ENCODE measurements around the gene DGKD. TPM values are rescaled to one million over a fixed set of nuclear protein-coding genes. Genes with fewer than 3 reads are reported as not detected.

The DGKD gene
- total and polyA plus RNA-seq, 10 donors, result 21.9 to 120 (median 71.9) TPM

DNA sequence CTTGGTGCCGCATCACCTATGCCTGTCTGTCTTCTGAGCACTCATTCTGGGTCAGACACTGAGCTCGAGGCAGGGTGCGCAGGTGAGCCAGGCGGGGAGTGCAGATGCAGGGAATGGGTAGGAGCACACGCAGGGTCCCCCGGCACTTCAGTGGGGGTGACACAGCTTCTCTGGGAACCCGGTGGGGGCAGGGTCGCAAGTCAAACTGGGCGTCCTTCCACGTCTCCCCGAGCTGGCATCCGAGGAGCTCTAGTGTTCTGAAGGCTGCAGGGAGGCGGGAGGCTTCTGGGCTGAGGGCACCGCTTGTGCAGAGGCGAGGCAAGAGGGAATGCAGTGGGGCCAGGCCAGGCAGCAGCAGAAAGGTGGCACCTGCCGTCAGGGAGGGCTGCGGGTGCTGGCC is 86.0 kb downstream of the DGKD start:
- H3K27ac ChIP-seq, result no peak overlapping the region
- DNase-seq, result no peak
- TF ChIP-seq, protein P1, sequence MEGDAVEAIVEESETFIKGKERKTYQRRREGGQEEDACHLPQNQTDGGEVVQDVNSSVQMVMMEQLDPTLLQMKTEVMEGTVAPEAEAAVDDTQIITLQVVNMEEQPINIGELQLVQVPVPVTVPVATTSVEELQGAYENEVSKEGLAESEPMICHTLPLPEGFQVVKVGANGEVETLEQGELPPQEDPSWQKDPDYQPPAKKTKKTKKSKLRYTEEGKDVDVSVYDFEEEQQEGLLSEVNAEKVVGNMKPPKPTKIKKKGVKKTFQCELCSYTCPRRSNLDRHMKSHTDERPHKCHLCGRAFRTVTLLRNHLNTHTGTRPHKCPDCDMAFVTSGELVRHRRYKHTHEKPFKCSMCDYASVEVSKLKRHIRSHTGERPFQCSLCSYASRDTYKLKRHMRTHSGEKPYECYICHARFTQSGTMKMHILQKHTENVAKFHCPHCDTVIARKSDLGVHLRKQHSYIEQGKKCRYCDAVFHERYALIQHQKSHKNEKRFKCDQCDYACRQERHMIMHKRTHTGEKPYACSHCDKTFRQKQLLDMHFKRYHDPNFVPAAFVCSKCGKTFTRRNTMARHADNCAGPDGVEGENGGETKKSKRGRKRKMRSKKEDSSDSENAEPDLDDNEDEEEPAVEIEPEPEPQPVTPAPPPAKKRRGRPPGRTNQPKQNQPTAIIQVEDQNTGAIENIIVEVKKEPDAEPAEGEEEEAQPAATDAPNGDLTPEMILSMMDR (IDR thresholded peaks at IDR 0.05 in 8 of 11, conservative IDR thresholded peaks at IDR 0.05 in 3 of 11), result no peak
- TF ChIP-seq POLR2A (IDR thresholded peaks at IDR 0.05) (no peak), POLR2AphosphoS5 (IDR thresholded peaks at IDR 0.05) (no peak)
- peaks cover 0 to 100% (median 73%) of the 10 kb centered on the region in 6 donors for H3K36me3 ChIP-seq
- no peaks in the 10 kb centered on the region for H3K9me3 ChIP-seq
- H3K4me3 ChIP-seq, result no peak overlapping the region
- WGBS, 5 donors, result 93 to 98% (median 96%) methylated on average over 15 to 17 of the region's 17 CpGs
- no peaks in the 10 kb centered on the region for H3K27me3 ChIP-seq (replicated peaks in 1 of 7)
- intact Hi-C loops (cut with DNase I; ENCODE audit: low total_unique reads), result loop anchor here (5.0 to 10.0 kb wide), 2 partner anchors 33 to 156 kb away; no protein-coding TSS in a partner anchor
- peaks cover 0 to 27% (median 7%) of the 10 kb centered on the region in 6 donors for H3K4me1 ChIP-seq

GRCh38 chr2:233440714-233441113 is 86.4 kb downstream of the DGKD start:
- intact Hi-C loops (cut with DNase I; ENCODE audit: low total_unique reads), result loop anchor here (5.0 to 10.0 kb wide), 2 partner anchors 33 to 156 kb away; no protein-coding TSS in a partner anchor
- DNase-seq, result no peak
- no peaks in the 10 kb centered on the region for H3K27me3 ChIP-seq (replicated peaks in 1 of 7)
- 86 to 97% (median 93%) methylated on average over 9 of the region's 9 CpGs for WGBS, 5 donors
- peaks cover 0 to 25% (median 6%) of the 10 kb centered on the region in 6 donors for H3K4me1 ChIP-seq
- no peak overlapping the region for H3K27ac ChIP-seq
- H3K9me3 ChIP-seq, result no peaks in the 10 kb centered on the region
- TF ChIP-seq, protein P1 (IDR thresholded peaks at IDR 0.05 in 8 of 11, conservative IDR thresholded peaks at IDR 0.05 in 3 of 11), result no peak
- TF ChIP-seq POLR2AphosphoS5 (IDR thresholded peaks at IDR 0.05) (no peak), POLR2A (IDR thresholded peaks at IDR 0.05) (no peak)
- no peak overlapping the region for H3K4me3 ChIP-seq
- H3K36me3 ChIP-seq, result peaks cover 0 to 100% (median 72%) of the 10 kb centered on the region in 6 donors

DNA sequence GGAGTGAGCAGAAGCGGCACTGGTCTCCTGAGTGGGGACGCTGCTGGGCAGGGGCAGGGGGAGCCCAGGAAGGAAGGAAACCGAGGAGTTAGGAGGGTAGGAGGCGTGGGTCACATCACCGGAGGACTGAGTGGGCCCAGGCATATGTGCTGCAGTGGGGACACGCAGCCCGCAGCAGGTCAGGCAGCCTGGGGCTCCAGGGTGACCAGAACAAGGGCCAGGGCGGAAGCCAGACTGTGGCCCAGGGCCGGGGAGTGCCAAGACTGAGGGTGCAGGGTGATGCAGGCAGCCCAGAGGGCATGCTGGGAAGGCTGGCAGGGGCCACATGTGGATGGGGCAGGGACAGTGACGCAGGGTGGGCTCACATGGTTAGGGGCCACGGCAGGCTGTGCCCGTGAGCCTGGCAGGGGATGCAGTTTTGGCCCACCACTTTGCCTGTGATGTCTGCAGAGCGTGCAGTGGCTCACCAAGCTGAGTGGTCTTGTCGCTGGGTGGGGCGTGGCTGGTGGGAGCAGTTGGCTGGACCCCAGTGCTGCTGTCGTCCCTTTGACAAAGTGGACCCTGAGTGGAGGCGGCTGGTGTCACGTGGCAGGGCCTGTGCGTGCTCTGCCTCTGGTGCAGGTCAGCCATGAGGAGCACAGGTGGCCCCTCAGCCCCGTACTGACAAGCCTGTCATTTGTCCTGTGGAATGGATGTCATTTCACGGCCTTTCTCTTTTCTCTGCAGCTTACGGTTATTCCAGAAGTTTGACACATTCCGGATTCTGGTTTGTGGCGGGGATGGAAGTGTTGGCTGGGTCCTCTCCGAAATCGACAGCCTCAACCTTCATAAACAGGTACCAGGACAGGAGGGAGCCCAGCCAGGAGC is 87.1 kb downstream of the DGKD start:
- no peaks in the 10 kb centered on the region for H3K9me3 ChIP-seq
- no peaks in the 10 kb centered on the region for H3K27me3 ChIP-seq (replicated peaks in 1 of 7)
- 90 to 94% (median 92%) methylated on average over 22 to 26 of the region's 26 CpGs for WGBS, 5 donors
- peaks cover 0 to 100% (median 72%) of the 10 kb centered on the region in 6 donors for H3K36me3 ChIP-seq
- peaks cover 0 to 25% (median 6%) of the 10 kb centered on the region in 6 donors for H3K4me1 ChIP-seq
- no peak overlapping the region for H3K27ac ChIP-seq
- no peak overlapping the region for H3K4me3 ChIP-seq
- peak in 1 of 3 donors; percentile 37 for TF ChIP-seq POLR2AphosphoS5 (IDR thresholded peaks at IDR 0.05)
- no peak for TF ChIP-seq POLR2A (IDR thresholded peaks at IDR 0.05)
- TF ChIP-seq, protein P1 (IDR thresholded peaks at IDR 0.05 in 8 of 11, conservative IDR thresholded peaks at IDR 0.05 in 3 of 11), result no peak
- intact Hi-C loops (cut with DNase I; ENCODE audit: low total_unique reads), result loop anchor here (5.0 to 10.0 kb wide), 2 partner anchors 34 to 157 kb away; no protein-coding TSS in a partner anchor
- DNase-seq, result peak; percentile 73

- no peak for TF ChIP-seq POLR2AphosphoS5 (IDR thresholded peaks at IDR 0.05)
- TF ChIP-seq POLR2A (IDR thresholded peaks at IDR 0.05), result no peak
- TF ChIP-seq, protein P1 (IDR thresholded peaks at IDR 0.05 in 8 of 11, conservative IDR thresholded peaks at IDR 0.05 in 3 of 11), result no peak
- Histone ChIP-seq H3K4me1 (peaks cover 0 to 25% (median 6%) of the 10 kb centered on the region in 6 donors), H3K4me3 (no peak overlapping the region), H3K27ac (no peak overlapping the region), H3K27me3 (replicated peaks in 1 of 7) (no peaks in the 10 kb centered on the region), H3K36me3 (peaks cover 0 to 100% (median 73%) of the 10 kb centered on the region in 6 donors), H3K9me3 (no peaks in the 10 kb centered on the region)
- peak; percentile 47 for DNase-seq
- intact Hi-C loops (cut with DNase I; ENCODE audit: low total_unique reads), result loop anchor here (5.0 to 10.0 kb wide), 2 partner anchors 35 to 157 kb away; no protein-coding TSS in a partner anchor
- 80 to 88% (median 85%) methylated on average over 4 of the region's 4 CpGs for WGBS, 5 donors
Measured at GRCh38 chr2:233442028-233442310, 87.7 kb downstream of the DGKD start.

All from spleen (tissue), 11 donors.